Motor neuron (in vitro differentiated cells): ENCODE results near the gene EFCAB11. TPM values are rescaled to one million over a fixed set of nuclear protein-coding genes. Genes with fewer than 3 reads are reported as not detected.
A peak's percentile ranks its signal among the peaks of the same experiment; 100 is the strongest.

Experiments used
- ATAC-seq, 8 experiments: fragments of 200-7000 bp; cut with Tn5 transposase; replicated peaks in 6 of 8; 2 replicates each; pipeline ENCODE4 v1.8.0; 2021; ENCODE audit warnings: mild to moderate bottlenecking in 8 of 8, moderate library complexity in 8 of 8
- H3K27ac ChIP-seq, 2 donors: fragments of 250-450 bp; sonication (Bioruptor Pico); 2 replicates each; pipeline ENCODE4 v1.9.0; 2021; ENCODE audit warnings: antibody characterized with exemption in 2 of 2, mild to moderate bottlenecking in 2 of 2, moderate library complexity in 1 of 2
- H3K4me1 ChIP-seq, 2 donors: fragments of 250-450 bp; sonication (Bioruptor Pico); replicated peaks in 1 of 2; 2 replicates each; pipeline ENCODE4 v1.6.1; 2021; ENCODE audit warnings: antibody characterized with exemption in 2 of 2, mild to moderate bottlenecking in 2 of 2, moderate library complexity in 1 of 2
- H3K4me3 ChIP-seq, 5 donors: fragments of 250-450 bp; sonication (Bioruptor Pico); 2 replicates each; pipeline ENCODE4 v1.9.0; 2021; ENCODE audit warnings: antibody characterized with exemption in 5 of 5, mild to moderate bottlenecking in 5 of 5, moderate library complexity in 4 of 5
- whole genome bisulfite sequencing, 10 experiments: fragments of 450-650 bp; shearing (Covaris generic); methylation state at CpG; one replicate each; pipeline ENCODE4 v1.0.0; 2022; 5-methylcytosine and 5-hydroxymethylcytosine counted together
- in situ Hi-C, 9 experiments: fragments of 400-800 bp; cut with MboI; loops; one replicate each; pipeline ENCODE4 v1.15.0; 2021; ENCODE audit warnings: low sequenced_read_pairs in 9 of 9, low pct_unique_long_range_greater_than_20kb in 2 of 9; ENCODE audit not compliant: unreplicated experiment in 9 of 9
- total RNA-seq, 8 experiments: library from RNA; unstranded; fragments of 300-600 nt; gene quantifications; 2 replicates each; pipeline versions ENCODE4 v1.2.3 to v1.2.4, GENCODE V29; 2022

Gene EFCAB11
- total RNA-seq, 8 experiments from 2014 or later: 3.5 to 13.2 (median 8.1) TPM

- Histone ChIP-seq H3K27ac (no peak overlapping the region), H3K4me1 (peaks cover 0 to 10% of the 10 kb centered on the region in 2 donors), H3K4me3 (peak overlapping the region in 1 of 5 donors; percentile 84)
- WGBS, 10 experiments: 0 to 100% (median 45%) methylated on average over 1 of the region's 1 CpG; no CpG with 5 or more reads in 4 of the 10 experiments
- no peak for ATAC-seq
- in situ Hi-C loops: no loop called here
Observed at GRCh38 chr14:89953602-89954001, 928 bp downstream of the EFCAB11 start.

- ATAC-seq: no peak
- in situ Hi-C loops: no loop called here
- Histone ChIP-seq H3K4me3 (no peak overlapping the region), H3K27ac (no peak overlapping the region), H3K4me1 (peaks cover 0 to 10% of the 10 kb centered on the region in 2 donors)
- 0 to 100% (median 100%) methylated on average over 1 to 2 of the region's 2 CpGs; no CpG with 5 or more reads in 5 of the 10 experiments for WGBS, 10 experiments
Observed at GRCh38 chr14:89952576-89952975, 2.0 kb downstream of the EFCAB11 start.

GRCh38 chr14:89947344-89947743 is 7.2 kb downstream of the EFCAB11 start:
- H3K4me3 ChIP-seq: no peak overlapping the region
- no peaks in the 10 kb centered on the region for H3K4me1 ChIP-seq
- in situ Hi-C loops: no loop called here
- ATAC-seq: no peak
- no peak overlapping the region for H3K27ac ChIP-seq

DNA sequence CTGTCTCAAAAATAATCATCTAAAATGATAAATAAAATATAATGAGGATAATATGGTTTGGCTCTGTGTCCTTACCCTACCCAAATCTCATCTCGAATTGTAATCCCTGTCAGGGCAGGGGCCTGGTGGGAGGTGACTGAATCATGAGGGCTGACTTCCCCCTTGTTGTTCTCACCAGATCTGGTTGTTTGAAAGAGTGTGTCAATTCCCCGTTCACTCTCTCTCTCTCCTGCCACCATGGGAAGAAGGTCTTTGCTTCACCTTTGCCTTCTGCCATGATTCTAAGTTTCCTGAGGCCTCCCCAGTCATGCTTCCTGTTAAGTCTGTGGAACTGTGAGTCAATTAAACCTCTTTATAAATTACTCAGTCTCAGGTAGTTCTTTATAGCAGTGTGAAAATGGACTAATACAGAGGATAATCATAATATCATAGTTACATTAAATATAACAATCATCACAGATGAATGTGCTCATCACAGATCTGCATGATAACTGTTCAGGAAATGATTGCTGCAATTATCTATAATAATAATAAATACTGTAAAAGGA is 12.6 kb downstream of the EFCAB11 start:
- H3K27ac ChIP-seq: no peak overlapping the region
- H3K4me3 ChIP-seq: no peak overlapping the region
- ATAC-seq: no peak
- peaks cover 0 to 3% of the 10 kb centered on the region in 2 donors for H3K4me1 ChIP-seq
- in situ Hi-C loops: no loop called here
- 38 to 100% (median 86%) methylated on average over 1 to 2 of the region's 2 CpGs; no CpG with 5 or more reads in 3 of the 10 experiments for WGBS, 10 experiments

DNA sequence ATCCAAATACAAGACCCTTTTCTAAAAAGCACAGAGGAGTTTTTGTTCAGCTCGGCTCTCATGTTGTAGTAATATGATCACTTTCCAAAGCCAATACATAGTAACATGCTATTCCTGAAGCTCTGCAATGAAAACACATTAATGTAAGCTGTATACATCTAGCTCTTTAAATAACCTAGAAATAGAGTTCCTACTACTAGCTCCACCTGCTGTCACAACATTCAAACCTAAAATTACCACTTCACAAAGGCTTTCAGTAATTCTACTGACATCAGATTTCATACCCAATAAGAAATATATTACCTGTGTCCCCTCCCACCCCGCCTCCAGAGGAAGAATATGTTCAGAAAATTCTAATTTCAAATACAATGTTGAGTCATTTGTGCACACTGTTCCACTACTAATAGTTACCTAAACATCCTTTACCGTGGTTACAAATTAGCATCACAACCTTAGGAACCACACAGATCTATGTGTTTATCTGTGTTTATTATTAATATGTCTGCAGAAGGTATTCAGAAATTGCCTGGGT is 17.8 kb downstream of the EFCAB11 start:
- Histone ChIP-seq H3K4me1 (peaks cover 0 to 8% of the 10 kb centered on the region in 2 donors), H3K4me3 (no peak overlapping the region), H3K27ac (no peak overlapping the region)
- in situ Hi-C loops: no loop called here
- ATAC-seq: no peak
- 15 to 92% (median 79%) methylated on average over 1 to 3 of the region's 3 CpGs for WGBS, 10 experiments

GRCh38 chr14:89933002-89933401 is 21.5 kb downstream of the EFCAB11 start:
- no peak overlapping the region for H3K27ac ChIP-seq
- ATAC-seq: peak in 2 of 8 experiments; percentile 28 to 42
- no peak overlapping the region for H3K4me3 ChIP-seq
- WGBS, 10 experiments: 27 to 75% (median 61%) methylated on average over 1 to 6 of the region's 6 CpGs
- in situ Hi-C loops: no loop called here
- peaks cover 0 to 5% of the 10 kb centered on the region in 2 donors for H3K4me1 ChIP-seq

DNA sequence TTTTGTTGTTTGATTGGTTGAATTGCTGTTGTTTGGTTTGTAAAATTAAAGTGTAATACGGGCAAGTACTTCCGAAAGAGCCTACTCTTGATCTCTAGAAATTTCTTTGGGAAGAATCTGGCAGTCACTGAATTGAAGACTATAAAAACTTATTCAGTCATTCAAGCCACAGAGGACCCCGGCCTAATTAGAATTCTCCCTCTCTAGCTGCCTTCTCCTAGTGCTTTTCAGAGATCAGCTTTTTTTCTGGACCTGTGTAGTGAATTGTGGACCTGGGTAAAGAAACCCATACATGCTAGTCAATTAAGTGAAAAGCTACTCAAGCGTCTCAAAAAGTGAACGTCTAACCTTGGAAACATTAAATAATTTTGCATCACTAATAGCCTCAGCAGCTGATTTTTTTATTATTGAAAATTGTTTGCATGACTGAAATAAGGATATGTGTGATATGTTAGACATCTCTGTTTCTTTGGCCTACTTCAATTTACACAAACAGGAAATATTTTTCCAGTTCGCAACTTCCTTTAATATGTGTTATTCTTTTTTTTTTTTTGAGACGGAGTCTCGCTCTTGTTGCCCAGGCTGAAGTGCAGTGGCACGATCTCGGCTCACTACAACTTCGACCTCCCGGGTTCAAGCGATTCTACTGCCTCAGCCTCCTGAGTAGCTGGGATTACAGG is 27.2 kb downstream of the EFCAB11 start:
- no peak for ATAC-seq
- peaks cover 1 to 4% of the 10 kb centered on the region in 2 donors for H3K4me1 ChIP-seq
- in situ Hi-C loops: no loop called here
- no peak overlapping the region for H3K4me3 ChIP-seq
- H3K27ac ChIP-seq: no peak overlapping the region
- 74 to 99% (median 91%) methylated on average over 2 to 12 of the region's 13 CpGs for WGBS, 10 experiments

GRCh38 chr14:89926694-89927093 is 27.8 kb downstream of the EFCAB11 start:
- 7 to 100% (median 80%) methylated on average over 1 of the region's 1 CpG; no CpG with 5 or more reads in 1 of the 10 experiments for WGBS, 10 experiments
- peaks cover 7 to 10% of the 10 kb centered on the region in 2 donors for H3K4me1 ChIP-seq
- ATAC-seq: no peak
- no peak overlapping the region for H3K27ac ChIP-seq
- no peak overlapping the region for H3K4me3 ChIP-seq
- in situ Hi-C loops: no loop called here

- Histone ChIP-seq H3K27ac (no peak overlapping the region), H3K4me1 (peaks cover 7 to 15% of the 10 kb centered on the region in 2 donors), H3K4me3 (no peak overlapping the region)
- peak in 2 of 8 experiments; percentile 35 to 78 for ATAC-seq
- in situ Hi-C loops: loop anchor here in 8 of 9 experiments (25.0 kb wide), 3 partner anchors 137 to 887 kb away; partner anchors contain the start of gene FOXN3 (in 1 of the 8)
- WGBS, 10 experiments: 20 to 100% (median 58%) methylated on average over 1 to 4 of the region's 4 CpGs; no CpG with 5 or more reads in 1 of the 10 experiments
Observed at GRCh38 chr14:89924268-89924667, 30.3 kb downstream of the EFCAB11 start.

- 20 to 90% (median 54%) methylated on average over 2 to 6 of the region's 6 CpGs for WGBS, 10 experiments
- H3K4me3 ChIP-seq: no peak overlapping the region
- peaks cover 7 to 15% of the 10 kb centered on the region in 2 donors for H3K4me1 ChIP-seq
- ATAC-seq: peak; percentile 66 to 93 (median 72)
- H3K27ac ChIP-seq: peak overlapping the region in 1 of 2 donors; percentile 44
- in situ Hi-C loops: loop anchor here in 8 of 9 experiments (25.0 kb wide), 3 partner anchors 135 to 885 kb away; partner anchors contain the start of gene FOXN3 (in 1 of the 8)
Observed at GRCh38 chr14:89922031-89922907, 32.3 kb downstream of the EFCAB11 start.

DNA sequence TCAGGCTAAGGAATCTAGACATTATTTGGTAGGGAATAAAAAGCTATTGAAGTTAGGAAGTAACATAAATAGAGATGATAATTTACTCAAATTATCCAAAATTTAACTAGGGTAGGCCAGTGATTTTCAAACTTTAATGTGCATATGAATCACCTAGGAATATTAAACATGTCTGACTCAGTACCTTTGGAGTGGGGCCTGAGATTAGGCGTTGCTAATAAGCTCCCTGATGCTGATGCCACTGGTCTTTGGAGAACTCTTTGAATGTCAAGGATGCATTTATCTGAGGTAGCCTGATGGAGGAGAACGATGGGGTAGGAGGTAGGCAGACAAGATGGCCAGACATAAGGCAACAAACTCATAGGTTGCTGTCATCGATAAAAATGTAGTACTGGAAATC is 33.2 kb downstream of the EFCAB11 start:
- in situ Hi-C loops: loop anchor here in 8 of 9 experiments (25.0 kb wide), 3 partner anchors 134 to 884 kb away; partner anchors contain the start of gene FOXN3 (in 1 of the 8)

DNA sequence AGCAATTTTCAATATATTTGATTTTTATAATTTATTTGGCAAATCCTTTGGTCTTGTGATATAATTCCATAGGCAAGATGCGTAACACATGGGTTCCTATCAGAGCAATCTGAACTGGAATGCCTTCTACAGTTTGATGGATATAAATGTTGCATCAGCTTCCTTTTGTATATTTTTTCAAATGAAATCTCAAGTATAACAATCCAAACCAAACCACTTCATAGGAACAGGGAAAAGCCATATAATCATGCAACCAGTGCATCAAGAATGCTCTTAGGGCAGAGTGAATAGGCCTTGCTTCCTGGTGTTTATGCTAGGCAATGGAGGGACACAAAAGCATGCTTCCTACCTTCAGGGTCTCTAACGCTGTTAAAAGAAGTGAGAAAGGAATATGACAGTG is 34.5 kb downstream of the EFCAB11 start:
- no peak overlapping the region for H3K4me3 ChIP-seq
- no peak overlapping the region for H3K27ac ChIP-seq
- in situ Hi-C loops: loop anchor here in 8 of 9 experiments (25.0 kb wide), 3 partner anchors 133 to 883 kb away; partner anchors contain the start of gene FOXN3 (in 1 of the 8)
- H3K4me1 ChIP-seq: peaks cover 7 to 16% of the 10 kb centered on the region in 2 donors
- ATAC-seq: no peak
- WGBS, 10 experiments: 80 to 100% (median 100%) methylated on average over 1 to 2 of the region's 2 CpGs; no CpG with 5 or more reads in 2 of the 10 experiments

More for the DNA sequence above, 33.2 kb downstream of the EFCAB11 start:
- peaks cover 7 to 15% of the 10 kb centered on the region in 2 donors for H3K4me1 ChIP-seq
- no peak overlapping the region for H3K4me3 ChIP-seq
- no peak for ATAC-seq
- H3K27ac ChIP-seq: no peak overlapping the region
- 57 to 100% (median 86%) methylated on average over 2 to 3 of the region's 3 CpGs; no CpG with 5 or more reads in 1 of the 10 experiments for WGBS, 10 experiments
